ENCODE measurements around the gene PHF24. TPM values are rescaled to one million over a fixed set of nuclear protein-coding genes. Genes with fewer than 3 reads are reported as not detected.
"Not testable (repeated sequence)": the region's sequence is repeated elsewhere in the genome, so short reads cannot be mapped to it uniquely, and the experiment has no call there.

Gene PHF24
- polyA plus RNA-seq, 3 donors, result 0.04 TPM; not detected in 2

DNA sequence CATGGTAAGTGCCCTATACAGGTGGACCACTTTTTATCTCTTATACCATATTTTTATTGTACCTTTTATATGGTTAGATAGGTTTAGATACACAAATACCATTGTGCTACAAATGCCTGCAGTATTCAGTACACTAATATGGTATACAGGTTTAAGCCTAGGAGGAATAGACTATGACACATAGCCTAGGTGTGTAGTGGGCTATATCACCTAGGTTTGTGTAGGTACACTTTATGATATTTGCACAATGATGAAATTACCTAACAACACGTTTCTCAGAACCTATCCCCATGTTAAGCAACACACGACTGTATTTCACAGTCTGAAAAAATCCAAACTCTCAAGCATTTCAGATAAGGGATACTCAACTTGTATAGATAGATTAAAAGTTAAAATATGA is 9.6 kb upstream of the PHF24 start:
- Mint-ChIP-seq H3K9me3 (peaks cover 0 to 2% (median 0%) of the 10 kb centered on the region in 7 donors), H3K27me3 (ENCODE audit: low read depth in 3 of 3) (peaks cover 14 to 30% (median 28%) of the 10 kb centered on the region in 3 donors), H3K27ac (no peak overlapping the region), H3K4me1 (no peaks in the 10 kb centered on the region), H3K36me3 (no peaks in the 10 kb centered on the region), H3K4me3 (no peak overlapping the region)
- H3K4me1 ChIP-seq (ENCODE audit: control insufficient read depth in 1 of 2, insufficient read depth in 2 of 2, low read length in 2 of 2), result no peaks in the 10 kb centered on the region
- intact Hi-C loops (cut with micrococcal nuclease), result no loop called here
- H3K9me3 ChIP-seq (replicated peaks in 1 of 2; ENCODE audit: control insufficient read depth in 1 of 2, insufficient read depth in 1 of 2, low read length in 2 of 2), result no peaks in the 10 kb centered on the region
- H3K36me3 ChIP-seq (replicated peaks in 1 of 2; ENCODE audit: control insufficient read depth in 1 of 2, insufficient read depth in 2 of 2, low read length in 2 of 2), result no peaks in the 10 kb centered on the region
- H3K4me2 ChIP-seq (replicated peaks; ENCODE audit: extremely low read depth, low read length, poor library complexity, severe bottlenecking), result no peak overlapping the region
- no peaks in the 10 kb centered on the region for H3K79me2 ChIP-seq (ENCODE audit: insufficient read depth, low read length)
- no peak for DNase-seq
- peaks cover 20 to 21% of the 10 kb centered on the region in 2 donors for H3K27me3 ChIP-seq (ENCODE audit: control insufficient read depth in 2 of 2, insufficient read depth in 2 of 2, low read length in 2 of 2)
- H4K20me1 ChIP-seq (ENCODE audit: insufficient read depth, low read length), result no peaks in the 10 kb centered on the region
- H2AFZ ChIP-seq (ENCODE audit: insufficient read depth, low read depth, low read length, poor library complexity, severe bottlenecking), result no peak overlapping the region
- H3K9ac ChIP-seq (ENCODE audit: insufficient read depth, low read length, poor library complexity, severe bottlenecking), result no peak overlapping the region
- WGBS (ENCODE audit: insufficient coverage), result no CpG with 5 or more reads among the region's 2 CpGs
- no peak overlapping the region for H3K4me3 ChIP-seq (replicated peaks in 1 of 3; ENCODE audit: low read depth in 2 of 3, low read length in 3 of 3)
- TF ChIP-seq, protein P1, sequence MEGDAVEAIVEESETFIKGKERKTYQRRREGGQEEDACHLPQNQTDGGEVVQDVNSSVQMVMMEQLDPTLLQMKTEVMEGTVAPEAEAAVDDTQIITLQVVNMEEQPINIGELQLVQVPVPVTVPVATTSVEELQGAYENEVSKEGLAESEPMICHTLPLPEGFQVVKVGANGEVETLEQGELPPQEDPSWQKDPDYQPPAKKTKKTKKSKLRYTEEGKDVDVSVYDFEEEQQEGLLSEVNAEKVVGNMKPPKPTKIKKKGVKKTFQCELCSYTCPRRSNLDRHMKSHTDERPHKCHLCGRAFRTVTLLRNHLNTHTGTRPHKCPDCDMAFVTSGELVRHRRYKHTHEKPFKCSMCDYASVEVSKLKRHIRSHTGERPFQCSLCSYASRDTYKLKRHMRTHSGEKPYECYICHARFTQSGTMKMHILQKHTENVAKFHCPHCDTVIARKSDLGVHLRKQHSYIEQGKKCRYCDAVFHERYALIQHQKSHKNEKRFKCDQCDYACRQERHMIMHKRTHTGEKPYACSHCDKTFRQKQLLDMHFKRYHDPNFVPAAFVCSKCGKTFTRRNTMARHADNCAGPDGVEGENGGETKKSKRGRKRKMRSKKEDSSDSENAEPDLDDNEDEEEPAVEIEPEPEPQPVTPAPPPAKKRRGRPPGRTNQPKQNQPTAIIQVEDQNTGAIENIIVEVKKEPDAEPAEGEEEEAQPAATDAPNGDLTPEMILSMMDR (IDR thresholded peaks at IDR 0.05), result no peak
- H3K27ac ChIP-seq (ENCODE audit: low read depth in 1 of 2, low read length in 2 of 2), result no peak overlapping the region

DNA sequence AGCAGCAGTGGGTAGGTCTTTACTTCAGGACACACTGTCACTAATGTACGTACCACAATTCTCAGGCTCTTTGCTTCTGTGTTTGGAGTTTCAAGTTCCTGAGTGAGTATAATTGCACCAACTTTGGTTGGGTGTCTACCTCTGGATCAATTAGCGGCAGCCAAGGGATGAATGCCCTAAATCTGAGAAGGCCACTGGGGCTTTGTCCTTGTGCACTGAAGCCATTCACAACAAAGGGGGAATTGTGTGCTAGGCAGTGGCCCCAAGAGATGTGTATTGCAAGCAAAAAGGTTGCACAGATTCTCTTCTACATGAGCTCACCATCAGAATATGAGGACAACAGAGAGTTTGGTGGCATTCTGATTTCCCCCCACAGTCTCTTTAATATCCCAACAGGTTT is 3.9 kb upstream of the PHF24 start:
- H3K27ac ChIP-seq (ENCODE audit: low read depth in 1 of 2, low read length in 2 of 2), result no peak overlapping the region
- intact Hi-C loops (cut with micrococcal nuclease), result no loop called here
- H3K9me3 Mint-ChIP-seq, result peaks cover 0 to 8% (median 4%) of the 10 kb centered on the region in 7 donors
- H2AFZ ChIP-seq (ENCODE audit: insufficient read depth, low read depth, low read length, poor library complexity, severe bottlenecking), result no peak overlapping the region
- H3K79me2 ChIP-seq (ENCODE audit: insufficient read depth, low read length), result no peaks in the 10 kb centered on the region
- DNase-seq, result no peak
- peaks cover 0 to 5% of the 10 kb centered on the region in 2 donors for H3K9me3 ChIP-seq (replicated peaks in 1 of 2; ENCODE audit: control insufficient read depth in 1 of 2, insufficient read depth in 1 of 2, low read length in 2 of 2)
- peaks cover 2 to 7% of the 10 kb centered on the region in 2 donors for H3K4me1 ChIP-seq (ENCODE audit: control insufficient read depth in 1 of 2, insufficient read depth in 2 of 2, low read length in 2 of 2)
- peak overlapping the region in 1 of 2 donors; percentile 0 for H3K4me3 Mint-ChIP-seq
- no peak overlapping the region for H3K4me2 ChIP-seq (replicated peaks; ENCODE audit: extremely low read depth, low read length, poor library complexity, severe bottlenecking)
- peaks cover 7% of the 10 kb centered on the region for H3K4me1 Mint-ChIP-seq
- H4K20me1 ChIP-seq (ENCODE audit: insufficient read depth, low read length), result no peaks in the 10 kb centered on the region
- no peak overlapping the region for H3K9ac ChIP-seq (ENCODE audit: insufficient read depth, low read length, poor library complexity, severe bottlenecking)
- H3K4me3 ChIP-seq (replicated peaks in 1 of 3; ENCODE audit: low read depth in 2 of 3, low read length in 3 of 3), result no peak overlapping the region
- no peaks in the 10 kb centered on the region for H3K36me3 Mint-ChIP-seq
- H3K27me3 Mint-ChIP-seq (ENCODE audit: low read depth in 3 of 3), result peaks cover 43 to 71% (median 52%) of the 10 kb centered on the region in 3 donors
- H3K27ac Mint-ChIP-seq, result peak overlapping the region in 1 of 7 donors; percentile 23
- WGBS (ENCODE audit: insufficient coverage), result 100% methylated on average over 1 of the region's 2 CpGs
- TF ChIP-seq, protein P1 (IDR thresholded peaks at IDR 0.05), result no peak
- peaks cover 50 to 58% of the 10 kb centered on the region in 2 donors for H3K27me3 ChIP-seq (ENCODE audit: control insufficient read depth in 2 of 2, insufficient read depth in 2 of 2, low read length in 2 of 2)
- H3K36me3 ChIP-seq (replicated peaks in 1 of 2; ENCODE audit: control insufficient read depth in 1 of 2, insufficient read depth in 2 of 2, low read length in 2 of 2), result no peaks in the 10 kb centered on the region

DNA sequence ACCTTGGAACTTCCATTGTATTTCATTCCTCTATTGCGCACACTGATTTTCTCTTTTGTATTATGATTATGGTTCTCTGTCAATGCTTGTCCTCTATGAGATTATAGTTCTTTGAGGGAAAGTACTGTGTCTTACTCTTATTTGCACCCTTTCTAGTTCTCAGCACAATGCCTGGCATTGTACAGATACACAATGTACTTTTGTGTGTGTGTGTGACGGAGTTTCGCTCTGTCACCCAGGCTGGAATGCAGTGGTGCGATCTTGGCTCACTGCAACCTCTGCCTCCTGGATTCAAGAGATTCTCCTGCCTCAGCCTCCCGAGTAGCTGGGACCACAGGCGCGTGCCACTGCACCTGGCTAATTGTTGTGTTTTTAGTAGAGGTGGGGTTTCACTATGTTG is 2.0 kb upstream of the PHF24 start:
- intact Hi-C loops (cut with micrococcal nuclease); DNase-seq; H3K9me3 Mint-ChIP-seq; H3K79me2 ChIP-seq (ENCODE audit: insufficient read depth, low read length); H3K4me2 ChIP-seq (replicated peaks; ENCODE audit: extremely low read depth, low read length, poor library complexity, severe bottlenecking); H3K36me3 Mint-ChIP-seq; H3K9me3 ChIP-seq (replicated peaks in 1 of 2; ENCODE audit: control insufficient read depth in 1 of 2, insufficient read depth in 1 of 2, low read length in 2 of 2); H4K20me1 ChIP-seq (ENCODE audit: insufficient read depth, low read length); H3K4me3 ChIP-seq (replicated peaks in 1 of 3; ENCODE audit: low read depth in 2 of 3, low read length in 3 of 3); H2AFZ ChIP-seq (ENCODE audit: insufficient read depth, low read depth, low read length, poor library complexity, severe bottlenecking); H3K36me3 ChIP-seq (replicated peaks in 1 of 2; ENCODE audit: control insufficient read depth in 1 of 2, insufficient read depth in 2 of 2, low read length in 2 of 2); H3K9ac ChIP-seq (ENCODE audit: insufficient read depth, low read length, poor library complexity, severe bottlenecking); H3K27ac ChIP-seq (ENCODE audit: low read depth in 1 of 2, low read length in 2 of 2): not testable (repeated sequence)
- Mint-ChIP-seq H3K4me3 (peak overlapping the region in 1 of 2 donors; percentile 18), H3K27ac (peak overlapping the region in 1 of 7 donors; percentile 30), H3K27me3 (ENCODE audit: low read depth in 3 of 3) (peaks cover 55 to 83% (median 68%) of the 10 kb centered on the region in 3 donors), H3K4me1 (peaks cover 12% of the 10 kb centered on the region)
- H3K27me3 ChIP-seq (ENCODE audit: control insufficient read depth in 2 of 2, insufficient read depth in 2 of 2, low read length in 2 of 2), result peaks cover 66 to 73% of the 10 kb centered on the region in 2 donors
- WGBS (ENCODE audit: insufficient coverage), result 100% methylated on average over 4 of the region's 7 CpGs
- H3K4me1 ChIP-seq (ENCODE audit: control insufficient read depth in 1 of 2, insufficient read depth in 2 of 2, low read length in 2 of 2), result peaks cover 2 to 11% of the 10 kb centered on the region in 2 donors

Data from CD14-positive monocyte (primary cell).